Natural killer cell (primary cell): ENCODE measurements around the gene FIZ1. TPM values are rescaled to one million over a fixed set of nuclear protein-coding genes. Genes with fewer than 3 reads are reported as not detected.

Experiments
- ATAC-seq, 3 donors: fragments of 150-1000 bp in 2 of 3; fragments of 200-7000 bp in 1 of 3; cut with Tn5 transposase; 1 replicate in 1 of 3; 2 replicates in 2 of 3; pipeline ENCODE4 v1.10.0; 2021; ENCODE audit warnings: mild to moderate bottlenecking in 2 of 3, moderate library complexity in 2 of 3
- DNase-seq, 2 donors: peaks; one replicate each; pipeline versions ENCODE4 v3.0.0 to v3.0.0-alpha.2; 2013 to 2021; ENCODE audit warnings: mixed read lengths in 1 of 2
- H3K27ac ChIP-seq: one replicate; pipeline ENCODE4 v1.5.1; 2013; ENCODE audit warnings: mild to moderate bottlenecking, low read length
- H3K27me3 ChIP-seq: one replicate; pipeline ENCODE4 v1.6.1; 2013; ENCODE audit warnings: low read length; ENCODE audit not compliant: control insufficient read depth, insufficient read depth
- H3K36me3 ChIP-seq: one replicate; pipeline ENCODE4 v1.6.1; 2013; ENCODE audit warnings: low read length; ENCODE audit not compliant: control insufficient read depth, insufficient read depth
- H3K4me1 ChIP-seq: one replicate; pipeline ENCODE4 v1.6.1; 2013; ENCODE audit warnings: low read length; ENCODE audit not compliant: control insufficient read depth, insufficient read depth
- H3K4me3 ChIP-seq: one replicate; pipeline ENCODE4 v1.5.1; 2013; ENCODE audit warnings: low read length
- H3K9me3 ChIP-seq: one replicate; pipeline ENCODE4 v1.6.1; 2013; ENCODE audit warnings: low read length; ENCODE audit not compliant: control insufficient read depth, insufficient read depth
- H3K27ac Mint-ChIP-seq, 2 donors: one replicate each; pipeline ENCODE4 v1.8.0; 2022; ENCODE audit warnings: mild to moderate bottlenecking in 2 of 2, mixed read lengths in 2 of 2, moderate library complexity in 1 of 2
- H3K27me3 Mint-ChIP-seq, 2 donors: one replicate each; pipeline ENCODE4 v1.8.0; 2022; ENCODE audit warnings: low read depth in 2 of 2, mixed read lengths in 2 of 2
- H3K36me3 Mint-ChIP-seq: one replicate; pipeline ENCODE4 v1.8.0; 2022; ENCODE audit warnings: mixed read lengths
- H3K4me1 Mint-ChIP-seq, 2 donors: one replicate each; pipeline ENCODE4 v1.8.0; 2022; ENCODE audit warnings: mixed read lengths in 2 of 2
- H3K4me3 Mint-ChIP-seq: one replicate; pipeline ENCODE4 v1.8.0; 2022; ENCODE audit warnings: mild to moderate bottlenecking, moderate library complexity, mixed read lengths
- H3K9me3 Mint-ChIP-seq, 2 donors: one replicate each; pipeline ENCODE4 v1.8.0; 2022; ENCODE audit warnings: mixed read lengths in 2 of 2
- WGBS: methylation state at CpG from one replicate; pipeline ENCODE4 v1.1.7; 2013; ENCODE audit warnings: missing lambda C conversion rate; ENCODE audit not compliant: insufficient coverage; 5-methylcytosine and 5-hydroxymethylcytosine counted together
- intact Hi-C: fragments of 100-400 bp; cut with micrococcal nuclease; formaldehyde crosslinking; loops from one replicate; pipeline ENCODE4 v1.14.2; 2022
- total RNA-seq, 4 donors: library from RNA; stranded (reverse); fragments of 120-200 nt in 1 of 4; gene quantifications; one replicate each; pipeline versions ENCODE4 v1.2.3 to v1.2.4, GENCODE V29; 2013 to 2022
- TF ChIP-seq, protein P1 (sequence below): fragments of 200-600 bp; IDR thresholded peaks from one replicate; pipeline ENCODE4 v1.8.0; 2022; ENCODE audit warnings: antibody characterized with exemption

Gene FIZ1
- total RNA-seq, 3 donors from 2014 or later (not counting 1 experiment from before 2014, with no cell fraction given), result 8.5 to 18.2 (median 10.3) TPM

GRCh38 chr19:55593096-55593772 lies 6.1 kb downstream of the FIZ1 start:
- ATAC-seq, result no peak
- TF ChIP-seq, protein P1, sequence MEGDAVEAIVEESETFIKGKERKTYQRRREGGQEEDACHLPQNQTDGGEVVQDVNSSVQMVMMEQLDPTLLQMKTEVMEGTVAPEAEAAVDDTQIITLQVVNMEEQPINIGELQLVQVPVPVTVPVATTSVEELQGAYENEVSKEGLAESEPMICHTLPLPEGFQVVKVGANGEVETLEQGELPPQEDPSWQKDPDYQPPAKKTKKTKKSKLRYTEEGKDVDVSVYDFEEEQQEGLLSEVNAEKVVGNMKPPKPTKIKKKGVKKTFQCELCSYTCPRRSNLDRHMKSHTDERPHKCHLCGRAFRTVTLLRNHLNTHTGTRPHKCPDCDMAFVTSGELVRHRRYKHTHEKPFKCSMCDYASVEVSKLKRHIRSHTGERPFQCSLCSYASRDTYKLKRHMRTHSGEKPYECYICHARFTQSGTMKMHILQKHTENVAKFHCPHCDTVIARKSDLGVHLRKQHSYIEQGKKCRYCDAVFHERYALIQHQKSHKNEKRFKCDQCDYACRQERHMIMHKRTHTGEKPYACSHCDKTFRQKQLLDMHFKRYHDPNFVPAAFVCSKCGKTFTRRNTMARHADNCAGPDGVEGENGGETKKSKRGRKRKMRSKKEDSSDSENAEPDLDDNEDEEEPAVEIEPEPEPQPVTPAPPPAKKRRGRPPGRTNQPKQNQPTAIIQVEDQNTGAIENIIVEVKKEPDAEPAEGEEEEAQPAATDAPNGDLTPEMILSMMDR, result no peak
- Mint-ChIP-seq H3K4me3 (no peak overlapping the region), H3K4me1 (peaks cover 0 to 3% of the 10 kb centered on the region in 2 donors), H3K27ac (no peak overlapping the region), H3K9me3 (no peaks in the 10 kb centered on the region), H3K27me3 (peaks cover 0 to 12% of the 10 kb centered on the region in 2 donors), H3K36me3 (no peaks in the 10 kb centered on the region)
- intact Hi-C loops, result no loop called here
- Histone ChIP-seq H3K9me3 (no peaks in the 10 kb centered on the region), H3K27me3 (no peaks in the 10 kb centered on the region), H3K36me3 (peaks cover 5% of the 10 kb centered on the region), H3K4me3 (no peak overlapping the region), H3K27ac (no peak overlapping the region), H3K4me1 (peaks cover under 1% of the 10 kb centered on the region)
- DNase-seq, result no peak
- 97% methylated on average over 68 of the region's 68 CpGs for WGBS

DNA sequence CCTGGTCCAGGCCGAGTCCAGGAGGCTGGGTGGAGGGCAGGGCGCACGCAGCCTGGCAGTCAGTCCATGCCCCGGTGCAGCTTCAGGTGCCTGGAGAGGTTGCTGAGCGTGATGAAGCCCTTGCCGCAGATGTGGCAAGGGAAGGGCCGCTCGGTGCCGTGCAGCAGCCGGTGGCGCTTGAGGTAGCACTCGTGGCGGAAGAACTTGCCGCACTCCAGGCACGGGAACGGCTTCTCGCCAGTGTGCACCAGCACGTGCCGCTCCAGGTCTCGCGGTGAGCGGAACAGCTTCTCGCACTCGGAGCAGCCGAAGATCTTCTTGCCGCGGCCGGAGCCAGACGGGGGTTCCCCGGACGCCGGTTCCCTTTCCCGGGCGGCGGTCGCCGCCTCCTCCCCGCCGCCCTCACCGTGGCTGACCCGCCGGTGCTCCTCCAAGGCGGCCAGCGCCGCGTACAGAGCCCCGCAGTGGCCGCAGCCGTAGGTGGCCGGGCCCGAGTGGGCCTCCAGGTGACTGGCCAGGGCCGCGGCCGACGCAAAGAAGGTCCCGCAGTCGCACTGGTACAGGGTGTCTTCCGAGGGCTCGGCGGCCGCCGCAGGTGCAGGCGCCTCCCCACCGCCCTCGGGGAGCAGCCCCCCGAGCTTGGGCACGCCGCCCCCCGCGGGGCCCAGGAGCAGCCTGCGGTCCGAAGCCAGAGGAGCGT lies 6.8 kb downstream of the FIZ1 start:
- WGBS, result 97% methylated on average over 73 of the region's 73 CpGs
- H3K27ac Mint-ChIP-seq, result no peak overlapping the region
- Histone ChIP-seq H3K4me3 (no peak overlapping the region), H3K9me3 (no peaks in the 10 kb centered on the region), H3K27me3 (no peaks in the 10 kb centered on the region), H3K36me3 (peaks cover 5% of the 10 kb centered on the region), H3K27ac (no peak overlapping the region), H3K4me1 (peaks cover 8% of the 10 kb centered on the region)
- no peaks in the 10 kb centered on the region for H3K36me3 Mint-ChIP-seq
- TF ChIP-seq, protein P1, result no peak
- H3K27me3 Mint-ChIP-seq, result peaks cover 0 to 12% of the 10 kb centered on the region in 2 donors
- no peak overlapping the region for H3K4me3 Mint-ChIP-seq
- intact Hi-C loops, result no loop called here
- H3K4me1 Mint-ChIP-seq, result no peaks in the 10 kb centered on the region
- ATAC-seq (no peak), DNase-seq (no peak)
- H3K9me3 Mint-ChIP-seq, result no peaks in the 10 kb centered on the region

DNA sequence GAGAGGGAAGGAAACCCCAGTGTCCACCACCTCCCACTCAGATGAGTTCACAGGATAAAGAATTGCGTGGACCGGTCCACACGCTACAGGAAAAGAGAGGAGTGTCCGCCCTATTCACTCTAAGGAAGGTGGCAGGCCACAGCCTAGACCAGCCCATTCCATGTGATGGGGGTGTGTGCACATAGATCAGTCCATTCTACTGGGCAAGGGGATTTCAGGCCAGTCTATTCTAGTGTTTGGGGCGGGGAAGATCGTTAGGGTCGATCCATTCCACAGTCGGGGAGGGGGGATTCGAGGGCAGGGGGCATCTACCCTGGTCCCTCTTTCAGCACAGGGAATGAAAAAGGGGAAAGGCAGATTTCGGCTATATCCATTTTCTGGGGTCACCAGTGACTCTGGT lies 7.8 kb downstream of the FIZ1 start:
- Histone ChIP-seq H3K36me3 (peaks cover 4% of the 10 kb centered on the region), H3K9me3 (no peaks in the 10 kb centered on the region), H3K4me1 (peaks cover 18% of the 10 kb centered on the region), H3K27me3 (no peaks in the 10 kb centered on the region), H3K27ac (no peak overlapping the region), H3K4me3 (no peak overlapping the region)
- ATAC-seq (no peak), DNase-seq (no peak)
- intact Hi-C loops, result no loop called here
- peaks cover 0 to 17% of the 10 kb centered on the region in 2 donors for H3K27me3 Mint-ChIP-seq
- H3K4me1 Mint-ChIP-seq, result peaks cover 5 to 10% of the 10 kb centered on the region in 2 donors
- H3K4me3 Mint-ChIP-seq, result no peak overlapping the region
- WGBS, result 93% methylated on average over 10 of the region's 10 CpGs
- no peaks in the 10 kb centered on the region for H3K36me3 Mint-ChIP-seq
- TF ChIP-seq, protein P1, result no peak
- H3K27ac Mint-ChIP-seq, result no peak overlapping the region
- no peaks in the 10 kb centered on the region for H3K9me3 Mint-ChIP-seq
